Renal cortex interstitium (tissue), 11 donors: ENCODE data around the gene NME3. TPM values are rescaled to one million over a fixed set of nuclear protein-coding genes. Genes with fewer than 3 reads are reported as not detected.
A peak's percentile ranks its signal among the peaks of the same experiment; 100 is the strongest.

ENCODE experiments used
- DNase-seq, 11 donors: peaks; one replicate each; pipeline ENCODE4 v3.0.0-alpha.2; 2013; ENCODE audit warnings: low read depth in 9 of 11, low spot score in 4 of 11; ENCODE audit errors: extremely low read depth in 1 of 11
- polyA plus RNA-seq, 3 donors: library from polyadenylated mRNA; unstranded; fragments of 120-200 nt; gene quantifications; one replicate each; pipeline ENCODE4 v1.2.1, GENCODE V29; 2013; ENCODE audit not compliant: insufficient read length in 3 of 3

Gene NME3
- polyA plus RNA-seq, 3 donors = 16.7 to 39.0 (median 37.8) TPM

GRCh38 chr16:1787322-1788094 lies 16.2 kb upstream of the NME3 start:
- no peak for DNase-seq

GRCh38 chr16:1787056-1787321 lies 15.6 kb upstream of the NME3 start:
- DNase-seq = no peak

- DNase-seq = no peak
These were observed 15.1 kb upstream of the NME3 start for GRCh38 chr16:1786242-1787055.

GRCh38 chr16:1785846-1786170 lies 14.5 kb upstream of the NME3 start:
- no peak for DNase-seq

- no peak for DNase-seq
These were observed 13.9 kb upstream of the NME3 start for GRCh38 chr16:1784977-1785845.

GRCh38 chr16:1782408-1783264 lies 11.3 kb upstream of the NME3 start, which contains the start of the genes NUBP2 and SPSB3:
Gene NUBP2 (plus strand): TSS chr16:1782960. CDS start chr16:1783021, 61 bp downstream.
Gene SPSB3 (minus strand): TSS chr16:1782571. CDS start chr16:1781483, 1,088 bp downstream.
- peak; percentile 98 to 100 (median 100) for DNase-seq

GRCh38 chr16:1781758-1782407 lies 10.5 kb upstream of the NME3 start:
- no peak for DNase-seq

GRCh38 chr16:1781254-1781653 lies 9.9 kb upstream of the NME3 start:
- no peak for DNase-seq

GRCh38 chr16:1780677-1781072 lies 9.3 kb upstream of the NME3 start:
- DNase-seq = no peak

GRCh38 chr16:1779741-1780676 lies 8.7 kb upstream of the NME3 start:
- DNase-seq = no peak

- DNase-seq = no peak
These were observed 7.9 kb upstream of the NME3 start for GRCh38 chr16:1779234-1779701.

GRCh38 chr16:1778200-1779179 lies 7.1 kb upstream of the NME3 start:
- no peak for DNase-seq

- DNase-seq = no peak
These were observed 6.2 kb upstream of the NME3 start for GRCh38 chr16:1777375-1778199.

GRCh38 chr16:1776991-1777374 lies 5.6 kb upstream of the NME3 start:
- no peak for DNase-seq

GRCh38 chr16:1776672-1776955 lies 5.3 kb upstream of the NME3 start:
- no peak for DNase-seq
